Hindlimb muscle (tissue), 1 donor: ENCODE results near the gene SYNE1. TPM values are rescaled to one million over a fixed set of nuclear protein-coding genes. Genes with fewer than 3 reads are reported as not detected.
"Not testable (repeated sequence)": the region's sequence is repeated elsewhere in the genome, so short reads cannot be mapped to it uniquely, and the experiment has no call there.

Experiments used
- DNase-seq: peaks from one replicate; pipeline ENCODE4 v3.0.0-alpha.2; 2013
- polyA plus RNA-seq: library from polyadenylated mRNA; unstranded; fragments of 120-200 nt; gene quantifications from one replicate; pipeline ENCODE4 v1.2.1, GENCODE V29; 2013; ENCODE audit not compliant: insufficient read length

Gene SYNE1
- polyA plus RNA-seq, 1 donor: 148 TPM

DNA sequence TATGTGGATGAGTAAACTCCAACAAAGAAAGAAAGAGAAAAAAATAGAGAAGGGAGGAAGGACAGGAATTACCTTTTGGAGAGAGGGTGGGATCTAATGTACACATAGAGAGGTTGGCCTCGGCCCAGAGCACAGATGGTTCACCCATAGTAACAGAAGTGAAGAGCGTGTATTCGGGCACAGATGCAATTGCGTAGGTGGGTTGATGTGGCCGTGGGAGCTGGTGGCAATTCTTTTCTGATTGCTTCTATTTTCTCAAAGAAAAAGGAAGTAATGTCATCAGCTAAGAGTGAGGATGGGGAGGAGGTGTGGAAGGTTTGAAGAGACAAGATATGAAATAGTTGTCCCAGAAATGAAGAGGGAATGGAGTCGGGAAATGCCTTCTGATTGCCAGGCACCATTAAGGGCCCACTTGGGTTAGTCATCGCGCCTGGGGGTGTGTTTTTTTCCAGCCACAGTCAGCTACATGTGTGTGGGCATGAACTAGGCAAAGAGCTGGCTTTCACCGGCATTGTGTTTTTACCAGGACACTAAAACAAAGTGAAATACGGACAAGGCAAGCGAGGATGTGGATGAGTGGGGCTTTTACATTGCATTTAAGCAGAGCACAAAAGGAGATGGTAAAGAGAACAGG, 158.7 kb downstream of the SYNE1 start:
- no peak for DNase-seq

- no peak for DNase-seq
These were observed 162.8 kb downstream of the SYNE1 start for GRCh38 chr6:152474354-152474753.

DNA sequence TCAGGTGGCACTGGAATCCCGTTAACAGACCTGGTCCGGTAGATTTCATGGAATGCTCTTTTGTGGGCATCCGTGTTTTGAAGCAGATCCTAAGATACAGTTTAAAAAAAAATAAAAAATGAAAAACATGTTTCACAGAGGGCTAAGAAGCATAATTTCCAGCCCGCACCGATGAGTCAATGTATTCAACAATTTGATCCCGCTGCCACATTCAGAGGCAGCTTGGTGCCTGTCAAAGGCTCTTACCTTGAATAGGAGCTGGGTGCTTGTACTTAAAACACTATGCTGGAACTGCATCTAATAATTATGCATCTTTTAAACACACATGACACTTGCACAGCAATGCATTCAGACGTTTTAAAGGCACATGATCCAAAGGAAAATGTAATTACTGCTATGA, 164.8 kb downstream of the SYNE1 start:
- DNase-seq: no peak

DNA sequence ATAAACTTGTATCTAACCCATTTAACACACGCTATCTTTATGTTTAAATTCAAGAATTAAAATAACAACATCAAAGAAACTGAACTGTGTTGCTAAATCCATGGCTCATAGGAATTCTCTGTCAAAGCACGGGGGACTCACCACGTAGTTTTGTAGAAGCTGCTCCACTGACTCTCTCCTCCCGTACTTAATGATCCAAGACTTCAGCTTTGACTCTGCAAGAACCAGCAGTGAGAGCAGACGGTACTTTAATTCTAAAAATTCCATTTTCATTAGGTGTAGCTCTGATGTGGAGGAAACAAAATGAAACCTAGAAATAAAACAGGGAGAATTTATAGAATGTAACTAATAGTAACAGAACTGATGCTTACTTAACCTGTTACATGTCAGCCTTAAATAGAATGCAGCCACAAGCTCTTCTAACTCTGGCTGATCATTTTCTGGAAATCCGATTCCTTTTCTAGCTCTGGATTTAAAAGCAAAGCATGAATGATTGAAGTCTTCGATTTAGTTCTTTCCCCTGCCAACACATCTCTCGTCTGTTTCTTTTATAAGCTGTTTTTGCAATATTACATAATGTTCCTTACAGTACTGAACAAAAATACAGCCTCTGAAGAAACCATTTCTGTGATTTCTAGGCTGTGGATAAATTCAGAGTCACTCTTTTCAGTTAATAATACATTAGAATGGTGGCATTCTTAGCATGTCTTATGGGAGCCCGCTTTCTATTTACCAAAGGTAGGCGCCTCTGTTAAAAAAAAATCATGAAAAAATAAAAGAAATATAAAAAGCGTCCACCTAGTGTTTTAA, 165.5 kb downstream of the SYNE1 start:
- peak; percentile 24 for DNase-seq

DNA sequence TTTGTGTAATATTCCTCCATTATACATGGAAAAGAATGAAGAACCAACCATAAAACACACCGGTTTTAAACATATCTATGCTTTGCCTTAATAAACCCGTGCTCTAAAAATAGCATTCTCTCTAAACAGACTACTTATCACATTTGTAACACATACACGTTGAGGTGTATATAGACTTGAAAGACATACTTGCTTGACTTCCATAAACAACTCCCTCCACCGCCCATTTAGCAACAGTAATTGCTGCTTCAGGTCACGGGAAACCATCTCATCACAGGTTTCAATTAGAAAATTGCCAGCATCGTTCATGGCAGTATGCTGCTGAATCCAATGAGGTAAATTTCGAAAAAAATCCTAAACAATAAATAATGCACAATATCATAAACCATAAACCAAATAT, 174.0 kb downstream of the SYNE1 start:
- DNase-seq: no peak

- no peak for DNase-seq
These were observed 174.4 kb downstream of the SYNE1 start for GRCh38 chr6:152462716-152463115.

DNA sequence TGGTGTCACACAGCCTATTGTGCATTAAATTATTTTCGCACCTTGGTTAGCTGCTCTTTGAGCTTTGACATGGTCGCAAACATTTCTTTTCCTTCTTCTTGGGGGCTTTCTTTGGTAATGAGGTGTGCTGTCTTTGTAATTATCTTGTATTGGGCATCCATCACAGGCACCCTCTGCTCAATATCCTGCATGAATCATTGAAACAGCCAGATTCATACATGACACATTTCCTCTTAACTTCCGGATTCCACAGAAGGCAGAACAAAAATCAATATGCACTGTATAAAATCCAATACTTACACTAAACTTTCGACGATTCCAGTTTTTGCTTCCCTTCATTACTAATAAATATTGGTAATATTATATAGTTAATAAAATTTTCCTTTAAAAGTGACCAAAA, 175.6 kb downstream of the SYNE1 start:
- no peak for DNase-seq

DNA sequence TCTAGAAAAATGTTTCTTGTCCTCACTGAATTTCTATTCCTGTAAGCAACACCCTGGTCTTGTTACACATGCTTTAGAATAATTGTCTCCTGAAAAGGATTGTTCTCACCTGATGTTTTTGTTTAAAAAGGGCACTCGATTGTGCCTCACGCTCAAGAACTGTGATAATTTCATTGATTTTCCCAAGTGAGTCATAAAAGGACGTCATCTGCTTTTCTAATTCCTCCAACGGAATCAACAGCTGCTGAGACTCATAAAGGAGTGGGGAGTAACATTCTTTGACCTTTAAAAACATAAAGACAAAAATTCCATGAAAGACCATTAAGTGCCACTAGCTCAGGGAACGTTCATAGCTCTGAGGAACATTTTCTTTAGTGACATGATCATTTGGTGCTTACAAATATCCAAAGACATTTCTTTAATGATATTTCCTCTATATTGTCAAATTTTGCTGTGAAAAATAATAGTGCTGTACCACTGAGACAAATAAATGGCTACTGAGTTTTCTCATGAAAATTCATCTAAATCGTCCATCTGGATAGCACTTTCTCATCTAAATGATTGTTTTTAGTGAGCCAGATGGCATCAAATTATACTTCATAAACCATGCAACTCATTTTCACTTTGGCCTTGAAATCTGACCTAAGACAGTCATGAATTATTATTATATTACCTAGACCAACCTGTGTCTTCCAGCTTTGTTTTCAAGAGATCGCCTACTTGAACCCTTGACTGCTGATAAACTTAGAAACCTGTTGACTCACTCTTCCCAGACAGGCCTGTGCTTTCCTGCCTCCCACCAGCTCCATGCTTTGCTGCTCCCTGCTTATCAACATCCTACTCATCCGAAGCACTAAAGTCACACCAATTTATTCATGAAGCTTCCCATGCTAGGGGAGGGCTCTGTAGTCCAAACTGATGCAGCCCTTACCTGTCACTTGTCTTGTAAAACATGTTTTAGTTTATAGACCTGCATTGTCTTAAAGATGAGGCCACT, 178.2 kb downstream of the SYNE1 start:
- DNase-seq: no peak

- no peak for DNase-seq
These were observed 179.1 kb downstream of the SYNE1 start for GRCh38 chr6:152457949-152458624.

GRCh38 chr6:152454003-152454402, 183.2 kb downstream of the SYNE1 start:
- no peak for DNase-seq

- DNase-seq: no peak
These were observed 183.7 kb downstream of the SYNE1 start for GRCh38 chr6:152453421-152453820.

DNA sequence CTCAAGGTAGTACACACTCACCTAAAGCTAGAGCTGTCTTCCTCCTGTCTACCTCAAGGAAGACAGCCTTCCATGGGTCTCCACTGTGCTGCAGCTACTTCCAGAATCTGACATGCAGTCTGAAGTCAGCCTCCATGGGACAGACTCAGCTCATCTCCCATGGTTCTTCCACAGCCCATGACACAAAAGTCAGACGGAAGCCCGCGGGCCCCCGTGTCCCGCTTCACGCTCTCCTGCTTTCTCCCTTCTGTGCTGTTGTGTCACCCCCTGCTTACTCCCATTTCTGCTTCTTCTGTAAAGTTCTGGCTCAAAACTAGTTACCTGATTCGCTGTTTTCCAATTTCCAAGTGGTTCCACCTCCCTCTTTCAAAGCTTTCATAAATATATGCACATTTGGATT, 184.5 kb downstream of the SYNE1 start:
- no peak for DNase-seq

DNA sequence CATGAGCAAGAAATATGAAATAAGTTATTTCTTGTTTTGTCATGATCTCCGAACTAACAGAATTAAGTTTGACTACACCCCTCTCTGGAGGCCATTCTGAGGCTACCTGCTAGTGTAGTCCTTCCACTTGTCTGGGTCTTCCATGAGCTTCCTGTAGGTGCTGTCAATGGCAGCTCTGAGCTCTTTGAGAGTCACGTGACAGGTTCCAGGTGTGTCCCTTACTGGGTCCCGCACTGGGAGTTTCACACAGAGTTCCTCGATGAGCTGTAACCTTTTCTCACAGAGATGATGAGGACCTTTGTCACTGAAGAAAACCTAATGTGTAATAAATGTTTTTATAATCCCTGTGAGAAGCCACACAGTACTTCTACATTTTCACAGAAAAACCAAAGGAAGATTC, 186.6 kb downstream of the SYNE1 start:
- DNase-seq: no peak

DNA sequence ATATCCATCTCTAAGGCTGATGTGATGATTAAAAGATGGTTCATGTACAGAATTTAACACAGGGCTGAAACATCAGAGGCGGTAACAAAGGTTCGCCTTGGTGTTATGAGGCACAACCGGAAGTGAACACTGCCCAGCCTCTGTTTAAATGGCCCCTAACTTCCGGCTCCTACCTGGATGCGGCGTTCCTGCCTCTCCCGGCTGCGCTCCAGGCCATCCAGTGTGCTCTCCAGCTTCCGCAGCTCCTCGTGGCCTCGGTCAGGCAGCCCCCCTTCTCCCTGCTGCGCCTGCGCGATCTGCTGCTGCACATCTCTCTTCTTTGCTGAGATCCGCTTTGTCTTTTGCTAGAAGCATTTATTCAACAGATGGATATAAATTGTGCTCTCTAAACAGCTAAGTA, 195.3 kb downstream of the SYNE1 start:
- no peak for DNase-seq

DNA sequence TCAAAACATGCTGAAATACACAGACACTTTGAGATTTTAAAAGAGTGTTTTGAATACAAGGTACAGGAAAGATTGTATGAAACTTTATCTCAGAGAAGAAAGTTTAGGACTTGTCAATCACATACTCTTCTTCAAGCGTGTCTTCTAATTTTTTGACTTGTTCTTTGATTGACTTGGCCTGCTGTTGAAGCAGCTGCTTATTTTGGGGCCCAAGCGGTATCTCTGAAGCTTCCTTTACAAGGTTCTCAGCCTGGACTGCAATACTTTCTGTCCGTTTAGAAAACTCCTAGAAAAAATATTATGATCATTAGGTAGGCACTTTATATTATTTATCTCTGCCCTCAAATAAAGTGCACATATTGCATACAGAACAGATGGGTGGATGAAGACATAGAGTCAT, 201.3 kb downstream of the SYNE1 start:
- DNase-seq: no peak

GRCh38 chr6:152432758-152433157, 204.4 kb downstream of the SYNE1 start:
- DNase-seq: no peak

DNA sequence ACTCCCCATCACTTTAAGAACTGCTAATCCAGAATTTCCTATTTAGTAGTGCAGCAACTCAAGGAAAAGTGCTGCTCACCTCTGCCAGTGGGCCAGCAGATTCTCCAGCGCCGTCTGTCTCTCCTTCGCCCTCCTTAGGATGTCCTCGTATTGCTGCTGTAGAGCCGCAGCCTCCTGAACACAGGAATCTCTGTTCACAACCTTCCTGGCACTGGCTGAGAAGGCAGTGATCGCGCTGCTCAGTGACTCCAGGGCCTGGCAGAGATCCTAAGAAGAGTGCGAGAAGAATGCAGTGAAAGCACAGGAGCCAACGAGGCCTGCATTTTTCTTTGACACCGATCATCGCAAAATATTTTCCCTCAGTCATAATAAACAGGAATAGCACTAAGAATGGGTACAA, 209.0 kb downstream of the SYNE1 start:
- DNase-seq: no peak

- DNase-seq: no peak
These were observed 210.9 kb downstream of the SYNE1 start for GRCh38 chr6:152426276-152426675.

GRCh38 chr6:152423216-152424103, 213.7 kb downstream of the SYNE1 start:
- DNase-seq: no peak

GRCh38 chr6:152421496-152421895, 215.7 kb downstream of the SYNE1 start:
- DNase-seq: not testable (repeated sequence)

DNA sequence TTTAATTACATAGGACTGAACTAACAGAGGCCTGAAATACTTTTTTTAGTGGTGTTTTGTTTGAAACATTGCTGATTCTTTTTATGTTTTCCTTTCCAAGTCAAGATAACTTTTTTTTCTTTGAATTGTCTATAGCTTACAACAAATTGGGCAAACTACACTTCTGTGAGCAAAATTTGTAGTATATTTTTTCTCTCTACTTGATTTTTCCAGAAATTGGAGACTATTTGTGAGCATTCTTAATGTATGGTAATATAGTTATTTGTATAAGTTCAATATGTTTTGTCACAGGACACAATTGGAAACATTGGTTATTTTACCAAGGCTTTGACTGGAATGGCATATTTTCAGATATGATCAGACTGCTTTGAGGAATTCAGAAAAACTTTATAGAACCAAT, 216.5 kb downstream of the SYNE1 start:
- DNase-seq: no peak
